Tongue (tissue), 2 donors: Measurements from ENCODE around the gene MRPL55. TPM values are rescaled to one million over a fixed set of nuclear protein-coding genes. Genes with fewer than 3 reads are reported as not detected.

Source experiments
- DNase-seq: peaks from one replicate; pipeline ENCODE4 v3.0.0-alpha.2; 2015
- total RNA-seq: library from RNA; depleted of rRNA; stranded (reverse); fragments of >200 nt; gene quantifications from one replicate; pipeline ENCODE4 v1.2.3, GENCODE V29; 2014

Gene MRPL55
- total RNA-seq, 1 donor from 2014 or later: 28.7 TPM

DNA sequence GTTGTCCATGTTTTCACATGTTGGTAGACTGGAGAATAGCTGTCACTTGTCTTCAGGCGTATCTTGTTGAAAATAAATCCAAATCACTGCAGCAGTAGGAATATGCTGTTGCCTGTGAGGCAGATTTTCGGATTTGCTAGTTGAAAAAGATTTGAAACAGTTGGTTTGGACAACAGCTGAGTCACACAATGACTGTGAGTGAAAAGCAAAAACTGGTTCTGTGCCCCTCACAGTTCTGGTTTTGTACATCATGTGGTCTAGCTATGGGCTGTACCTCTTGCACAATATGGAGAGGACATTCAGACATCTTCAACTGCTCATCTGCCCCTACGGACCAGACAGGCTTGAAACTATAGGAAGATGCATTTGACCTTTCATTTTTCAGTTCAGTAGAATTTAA is 24.8 kb downstream of the MRPL55 start:
- peak; percentile 28 for DNase-seq

- DNase-seq: peak; percentile 40
These were observed 25.2 kb downstream of the MRPL55 start for GRCh38 chr1:228083871-228084278.

- peak; percentile 55 for DNase-seq
These were observed 25.9 kb downstream of the MRPL55 start for GRCh38 chr1:228082918-228083870.

- peak; percentile 98 for DNase-seq
These were observed 26.7 kb downstream of the MRPL55 start, which contains the start of gene ARF1 for GRCh38 chr1:228082214-228082917. Gene ARF1, plus strand, starts transcription at chr1:228082708. Its CDS starts 14,407 bp downstream, at chr1:228097115.

GRCh38 chr1:228081578-228082213 is 27.4 kb downstream of the MRPL55 start:
- peak; percentile 21 for DNase-seq

GRCh38 chr1:228081144-228081543 is 28.0 kb downstream of the MRPL55 start:
- DNase-seq: no peak

DNA sequence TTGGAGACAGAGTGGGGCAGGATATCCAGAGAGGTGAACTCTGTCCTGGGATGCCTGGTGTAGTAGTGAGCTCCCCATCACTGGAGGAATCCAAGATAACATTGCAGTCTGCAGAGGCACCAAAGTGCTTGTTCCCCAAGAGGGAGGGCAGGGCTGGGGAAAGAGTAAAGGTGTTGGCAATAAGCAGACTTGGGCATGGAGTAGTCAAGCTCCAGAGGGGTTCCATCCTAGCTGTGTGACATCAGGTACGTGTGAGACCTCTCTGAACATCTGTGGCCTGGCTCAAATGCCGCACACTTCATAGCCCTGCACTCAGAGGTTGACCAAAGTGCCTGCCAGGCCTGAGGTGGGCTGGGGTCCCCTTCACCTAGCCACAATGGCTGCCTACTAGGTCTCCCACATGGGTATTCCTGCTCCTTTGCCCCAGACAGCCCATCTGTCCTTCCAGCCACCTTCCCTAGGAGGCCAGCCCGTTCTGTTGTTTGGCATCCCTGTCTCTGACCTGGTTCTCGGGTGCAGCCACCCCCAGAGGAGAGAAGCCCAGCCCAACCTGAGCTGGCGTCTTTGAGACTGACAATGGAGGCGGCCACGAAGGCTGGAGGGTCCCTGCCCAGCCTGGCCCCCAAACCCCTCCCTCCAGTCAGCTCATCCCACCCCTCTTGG is 29.4 kb downstream of the MRPL55 start:
- no peak for DNase-seq

- DNase-seq: no peak
These were observed 30.1 kb downstream of the MRPL55 start for GRCh38 chr1:228079013-228079412.

DNA sequence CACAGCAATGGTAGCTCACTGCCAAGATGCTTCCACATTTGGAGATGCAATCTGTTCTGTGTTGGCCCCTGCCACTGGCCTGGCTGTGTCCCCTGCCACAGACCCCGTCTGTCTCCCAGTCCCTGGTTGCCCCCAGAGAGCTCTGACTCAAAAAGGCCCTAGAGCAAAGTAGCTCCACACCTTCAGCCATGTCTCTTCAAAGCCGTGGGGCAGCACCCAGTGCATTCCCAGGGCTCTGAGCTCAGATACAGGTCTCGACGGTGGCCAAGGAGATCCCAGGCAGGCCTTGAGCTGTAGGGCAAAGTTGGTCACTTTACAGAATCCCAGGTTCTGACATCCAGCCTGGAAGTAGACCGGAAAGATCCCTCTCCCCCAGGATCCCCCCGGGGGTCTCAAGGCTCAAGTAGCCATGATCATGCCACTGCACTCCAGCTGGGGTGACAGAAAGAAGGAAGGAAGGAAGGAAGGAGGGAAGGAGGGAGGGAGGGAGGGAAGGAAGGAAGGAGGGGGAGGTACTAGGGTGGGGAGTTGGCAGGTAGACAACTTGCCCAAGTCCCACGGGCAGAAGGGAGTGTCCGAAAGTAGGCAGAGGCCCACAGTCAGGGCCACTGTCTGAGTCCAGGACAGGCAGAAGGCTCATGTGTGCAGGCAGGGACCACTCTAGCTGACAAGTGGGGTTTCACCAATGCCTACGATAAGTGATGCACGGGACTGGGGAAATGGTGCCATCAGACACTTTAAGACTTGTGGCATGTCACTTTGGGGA is 31.4 kb downstream of the MRPL55 start:
- DNase-seq: no peak

DNA sequence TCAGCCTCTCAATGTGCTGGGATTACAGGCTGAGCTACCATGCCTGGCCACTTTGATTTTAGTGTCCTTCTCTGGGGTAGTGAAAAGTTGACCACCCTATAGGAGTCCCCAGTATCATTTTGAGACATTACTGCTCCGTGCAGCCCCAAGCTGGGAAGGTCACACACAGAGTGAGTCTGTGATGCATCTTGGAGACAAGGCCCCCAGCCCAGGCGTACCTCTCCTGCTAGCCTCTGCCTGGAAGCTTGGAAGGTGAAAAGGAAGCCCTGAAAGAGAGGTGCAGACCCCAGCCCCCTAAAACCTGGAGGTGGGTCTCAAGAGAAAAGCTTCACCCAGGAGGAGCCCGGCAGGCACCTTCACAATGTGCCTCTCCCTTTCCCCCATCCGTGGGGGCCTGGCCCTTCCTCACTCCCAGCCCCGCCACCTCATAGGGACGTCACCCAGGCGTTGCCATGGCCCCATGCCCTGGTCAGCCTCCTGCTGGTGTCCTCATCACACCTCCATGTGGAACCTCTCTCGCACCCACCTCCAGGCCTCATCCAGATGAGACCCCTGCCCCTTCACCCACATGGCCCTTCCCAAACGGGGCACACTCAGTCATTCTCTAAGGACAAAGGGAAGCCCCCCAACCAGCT is 32.2 kb downstream of the MRPL55 start:
- DNase-seq: no peak

DNA sequence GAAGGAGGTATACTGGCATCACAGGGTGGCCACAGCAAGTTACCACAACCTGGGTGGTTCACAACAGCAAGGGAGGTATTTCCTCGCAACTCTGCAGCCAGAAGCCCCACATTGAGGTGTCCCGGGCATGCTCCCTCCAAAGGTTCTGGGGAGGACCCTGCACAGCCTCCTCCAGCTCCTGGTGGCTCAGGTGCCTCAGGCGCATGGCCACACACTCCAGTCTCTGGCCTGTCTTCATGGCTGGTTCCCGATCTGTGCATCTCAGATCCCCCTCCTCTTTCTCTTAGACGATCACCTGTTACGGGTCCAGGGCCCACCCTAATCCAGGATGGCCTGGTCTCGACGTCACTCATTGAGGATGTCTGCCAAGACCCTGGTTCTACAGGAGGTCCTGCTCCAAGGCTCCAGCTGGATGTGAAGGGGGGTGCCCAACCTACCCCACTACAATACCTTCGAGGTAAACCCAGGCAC is 33.3 kb downstream of the MRPL55 start:
- no peak for DNase-seq

DNA sequence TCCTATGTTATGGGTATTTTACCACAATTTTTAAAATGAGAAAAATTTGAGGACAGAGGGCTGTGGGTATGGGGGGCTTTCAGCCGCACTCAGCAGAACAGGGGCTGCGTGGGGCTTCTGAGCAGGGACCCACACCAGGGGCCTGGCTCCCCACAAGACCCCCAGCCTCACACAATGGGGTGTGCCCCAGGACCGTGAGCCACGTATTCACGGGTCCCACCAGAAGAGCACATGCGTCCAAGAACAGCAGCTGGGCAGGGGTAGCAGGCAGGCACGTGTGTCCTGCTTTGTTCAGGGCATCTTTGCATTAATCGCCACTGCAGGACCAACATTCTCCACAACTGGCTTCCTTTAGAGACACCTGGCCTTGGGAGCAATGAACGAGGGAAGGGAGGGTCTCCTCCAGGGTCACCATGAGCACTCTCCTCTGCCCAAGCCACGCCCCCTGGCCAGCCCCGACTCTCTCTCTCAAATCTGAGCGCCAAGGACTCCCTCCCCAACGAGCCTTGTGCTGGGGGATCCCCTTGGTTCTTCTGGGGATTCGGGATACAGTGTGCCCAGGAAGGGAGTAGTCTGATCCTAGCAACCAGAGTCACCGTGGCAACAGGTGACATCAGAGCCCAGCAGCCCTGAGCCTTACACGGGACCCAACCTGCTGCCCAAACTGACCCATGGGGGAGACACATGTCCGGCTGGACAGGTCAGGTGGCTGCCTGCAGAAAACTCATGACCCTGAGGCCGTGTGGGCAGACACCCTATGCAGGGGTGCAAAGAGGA is 34.0 kb downstream of the MRPL55 start:
- DNase-seq: no peak

GRCh38 chr1:228073857-228074545 is 35.1 kb downstream of the MRPL55 start:
- peak; percentile 55 for DNase-seq

GRCh38 chr1:228073061-228073856 is 35.8 kb downstream of the MRPL55 start:
- no peak for DNase-seq

DNA sequence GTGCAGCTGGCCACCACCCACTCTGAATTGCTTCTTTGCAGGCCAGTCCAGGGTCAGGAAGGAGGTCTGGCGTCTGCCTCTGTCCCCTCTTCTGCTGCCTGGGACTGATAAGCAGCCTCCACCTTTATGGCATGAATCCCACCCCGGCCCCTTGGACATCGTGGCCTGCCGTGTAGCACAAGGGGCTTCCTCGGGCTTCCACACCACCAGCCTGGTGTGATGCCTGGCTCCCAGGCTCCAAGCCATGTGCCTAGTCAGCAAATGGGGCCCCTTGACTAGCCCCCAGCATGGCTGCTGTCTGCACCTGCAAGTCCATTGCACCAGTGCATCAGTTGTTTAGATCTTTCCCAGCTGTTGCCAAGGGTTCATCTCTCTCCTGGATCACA is 36.4 kb downstream of the MRPL55 start:
- no peak for DNase-seq

- DNase-seq: no peak
These were observed 37.1 kb downstream of the MRPL55 start for GRCh38 chr1:228071839-228072657.

- no peak for DNase-seq
These were observed 38.2 kb downstream of the MRPL55 start for GRCh38 chr1:228070851-228071250.

DNA sequence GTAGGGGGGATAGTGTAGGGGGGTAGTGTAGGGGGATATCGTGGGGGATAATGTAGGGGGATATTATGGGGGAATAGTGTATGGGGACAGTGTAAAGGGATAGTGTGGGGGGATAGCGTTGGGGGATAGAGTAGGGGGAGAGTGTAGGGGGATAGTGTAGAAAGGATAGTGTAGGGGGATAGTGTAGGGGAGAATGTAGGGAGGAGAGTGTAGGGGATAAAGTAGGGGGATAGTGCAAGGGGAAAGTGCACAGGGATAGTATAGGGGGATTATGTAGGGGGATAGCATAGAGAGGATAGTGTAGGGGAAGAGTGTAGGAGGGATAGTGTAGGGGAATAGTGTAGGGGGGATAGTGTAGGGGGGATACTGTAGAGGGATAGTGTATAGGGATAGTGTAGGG is 38.9 kb downstream of the MRPL55 start:
- DNase-seq: no peak
